Measurements from ENCODE around the gene KCNQ2.

Gene KCNQ2

DNA sequence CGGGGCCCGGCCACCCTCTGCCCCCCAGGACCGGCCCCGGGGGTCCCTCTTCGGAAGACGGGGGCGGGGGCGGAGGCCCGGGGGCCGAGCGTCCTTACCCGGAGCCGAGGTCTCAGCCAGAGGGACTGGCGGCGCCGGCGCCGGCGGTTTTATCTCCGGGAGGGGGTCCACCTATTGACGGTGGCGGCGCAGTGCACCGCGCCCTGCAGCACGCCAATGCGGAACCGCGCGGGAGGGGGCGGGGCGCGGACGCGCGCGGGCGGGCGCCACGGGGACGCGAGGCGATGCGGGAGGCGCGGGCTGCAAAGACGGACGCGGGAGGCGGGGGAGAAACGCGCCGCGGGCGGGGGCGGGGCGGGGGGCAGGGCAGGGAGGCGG is 26.5 kb upstream of the KCNQ2 start, which contains the start of gene EEF1A2:
EEF1A2 (minus strand) TSS at position 124 of the 378 bp plus-strand sequence. CDS start 1,320 bp downstream, outside the sequence.
- DNase-seq (ENCODE audit: low read depth) = no peak
- H3K4me3 ChIP-seq (ENCODE audit: low read depth, low read length) = peak within 1 kb of the TSS; percentile 18
- TF ChIP-seq, protein P1, sequence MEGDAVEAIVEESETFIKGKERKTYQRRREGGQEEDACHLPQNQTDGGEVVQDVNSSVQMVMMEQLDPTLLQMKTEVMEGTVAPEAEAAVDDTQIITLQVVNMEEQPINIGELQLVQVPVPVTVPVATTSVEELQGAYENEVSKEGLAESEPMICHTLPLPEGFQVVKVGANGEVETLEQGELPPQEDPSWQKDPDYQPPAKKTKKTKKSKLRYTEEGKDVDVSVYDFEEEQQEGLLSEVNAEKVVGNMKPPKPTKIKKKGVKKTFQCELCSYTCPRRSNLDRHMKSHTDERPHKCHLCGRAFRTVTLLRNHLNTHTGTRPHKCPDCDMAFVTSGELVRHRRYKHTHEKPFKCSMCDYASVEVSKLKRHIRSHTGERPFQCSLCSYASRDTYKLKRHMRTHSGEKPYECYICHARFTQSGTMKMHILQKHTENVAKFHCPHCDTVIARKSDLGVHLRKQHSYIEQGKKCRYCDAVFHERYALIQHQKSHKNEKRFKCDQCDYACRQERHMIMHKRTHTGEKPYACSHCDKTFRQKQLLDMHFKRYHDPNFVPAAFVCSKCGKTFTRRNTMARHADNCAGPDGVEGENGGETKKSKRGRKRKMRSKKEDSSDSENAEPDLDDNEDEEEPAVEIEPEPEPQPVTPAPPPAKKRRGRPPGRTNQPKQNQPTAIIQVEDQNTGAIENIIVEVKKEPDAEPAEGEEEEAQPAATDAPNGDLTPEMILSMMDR (IDR thresholded peaks at IDR 0.05; ENCODE audit: low read depth, low read length, missing control alignments) = no peak
- in situ Hi-C loops (cut with HindIII; ENCODE audit: low sequenced_read_pairs) = no loop called here

DNA sequence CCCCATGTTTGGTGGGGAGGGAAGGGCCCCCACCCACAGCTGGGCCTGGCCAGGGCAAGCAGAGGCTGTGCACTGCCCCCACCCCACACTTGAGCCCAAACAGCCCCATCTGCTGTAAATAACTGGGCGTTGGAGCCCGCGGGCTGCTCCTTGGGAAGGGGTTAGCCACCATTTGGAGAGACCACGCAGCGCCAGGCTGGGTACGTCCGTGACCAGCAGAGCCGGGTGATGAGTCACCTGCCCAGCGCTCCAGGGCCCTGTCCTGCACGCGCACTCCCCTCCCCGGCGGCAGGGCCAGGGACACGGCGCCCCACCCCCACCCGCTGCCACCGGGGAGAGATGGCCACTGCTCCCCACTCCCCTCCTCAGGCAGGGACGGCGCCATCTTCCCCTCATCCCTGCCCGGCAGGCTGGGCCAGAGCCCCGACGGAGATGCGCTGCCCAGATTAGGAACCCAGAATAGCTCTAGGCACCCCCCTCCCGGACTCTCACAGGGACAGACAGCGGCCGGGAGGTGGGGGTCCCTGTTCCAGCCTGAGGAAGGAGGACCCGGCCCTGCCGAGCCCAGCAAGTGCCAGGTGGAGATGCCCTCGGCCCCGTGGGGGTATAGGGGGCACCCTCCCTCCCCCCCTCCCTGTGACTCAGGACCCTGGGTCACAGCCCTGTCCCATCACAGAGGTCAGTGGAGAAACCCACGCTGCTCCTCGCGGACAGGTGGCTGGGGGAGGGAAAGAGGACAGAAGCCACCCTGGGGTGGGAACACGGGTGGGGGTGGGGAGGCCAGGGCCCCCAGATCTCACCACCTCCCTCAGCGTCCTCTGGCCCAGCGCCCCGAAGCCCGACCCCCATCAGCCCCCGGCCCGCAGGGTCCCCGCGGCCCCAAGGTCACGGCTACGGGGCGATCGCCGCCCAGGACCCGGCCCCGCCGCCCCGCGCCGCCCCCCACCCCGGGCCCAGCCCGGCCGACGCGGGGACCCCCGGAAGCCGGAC is 25.8 kb upstream of the KCNQ2 start:
- DNase-seq (ENCODE audit: low read depth) = no peak

DNA sequence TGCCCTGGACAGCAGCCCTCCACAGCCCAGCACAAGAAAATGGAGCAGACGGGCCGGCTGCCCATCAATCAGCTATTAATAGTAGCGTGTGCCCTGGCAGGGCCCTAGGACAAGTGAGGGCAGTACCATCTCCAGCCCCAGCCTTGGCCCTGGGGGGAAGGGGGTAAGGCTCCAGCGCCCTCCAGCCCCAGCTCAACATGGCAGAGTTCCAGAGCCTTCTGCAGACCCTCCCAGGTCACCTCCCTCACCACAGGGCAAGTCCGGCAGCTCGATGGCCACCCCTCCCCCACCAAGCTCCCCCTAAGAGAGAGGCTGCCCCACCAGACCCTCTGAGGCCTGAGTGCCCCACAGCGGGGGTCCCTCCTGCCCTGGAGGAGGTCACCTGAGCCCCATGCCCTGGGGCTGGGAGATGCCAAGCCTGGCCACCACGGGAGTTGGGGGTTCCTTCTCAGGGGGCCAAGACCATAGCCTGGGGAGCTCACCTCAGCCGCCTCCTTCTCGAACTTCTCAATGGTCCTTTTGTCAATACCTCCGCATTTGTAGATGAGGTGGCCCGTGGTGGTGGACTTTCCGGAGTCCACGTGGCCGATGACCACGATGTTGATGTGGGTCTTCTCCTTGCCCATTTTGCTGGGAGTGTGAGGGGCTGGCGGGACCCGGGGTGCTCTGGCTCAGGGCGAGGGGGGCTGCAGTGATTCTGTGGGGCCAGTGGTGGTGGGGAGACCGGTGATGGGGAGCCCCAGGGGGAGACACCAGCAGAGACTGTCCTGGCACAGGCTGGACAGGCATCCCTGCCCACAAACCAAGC is 24.9 kb upstream of the KCNQ2 start:
- H3K4me3 ChIP-seq (ENCODE audit: low read depth, low read length) = no peak overlapping the region
- in situ Hi-C loops (cut with HindIII; ENCODE audit: low sequenced_read_pairs) = no loop called here
- TF ChIP-seq, protein P1 (IDR thresholded peaks at IDR 0.05; ENCODE audit: low read depth, low read length, missing control alignments) = no peak
- DNase-seq (ENCODE audit: low read depth) = no peak

More for the DNA sequence above, 25.8 kb upstream of the KCNQ2 start:
- in situ Hi-C loops (cut with HindIII; ENCODE audit: low sequenced_read_pairs) = no loop called here
- TF ChIP-seq, protein P1 (IDR thresholded peaks at IDR 0.05; ENCODE audit: low read depth, low read length, missing control alignments) = no peak
- peak overlapping the region; percentile 18 for H3K4me3 ChIP-seq (ENCODE audit: low read depth, low read length)

DNA sequence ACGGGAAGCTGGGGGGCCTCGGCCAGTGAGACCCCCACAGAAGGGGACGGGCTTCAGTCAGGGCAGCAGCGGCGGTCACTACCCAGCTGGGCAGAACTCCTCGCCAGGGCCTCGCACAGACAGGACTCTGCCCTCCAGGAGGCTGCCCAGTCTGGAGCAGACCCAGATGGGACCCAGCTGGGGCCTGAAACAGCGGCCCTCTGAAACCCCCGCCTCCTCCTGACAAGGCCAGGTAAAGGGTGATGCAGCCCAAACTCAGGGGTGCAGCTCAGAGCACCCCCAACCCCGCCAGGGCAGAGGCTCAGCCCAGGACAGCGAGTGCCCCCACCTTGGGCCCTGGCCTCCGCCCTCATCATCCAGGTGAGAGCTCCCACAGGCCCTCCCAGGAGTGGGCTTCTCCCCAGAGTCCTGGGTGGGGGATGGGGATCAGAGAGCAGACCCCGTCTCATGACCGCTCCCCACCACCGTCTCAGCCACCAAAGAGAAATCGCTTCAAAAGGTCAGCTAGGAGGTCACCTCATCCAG is 24.2 kb upstream of the KCNQ2 start:
- TF ChIP-seq, protein P1 (IDR thresholded peaks at IDR 0.05; ENCODE audit: low read depth, low read length, missing control alignments) = no peak
- in situ Hi-C loops (cut with HindIII; ENCODE audit: low sequenced_read_pairs) = no loop called here
- H3K4me3 ChIP-seq (ENCODE audit: low read depth, low read length) = no peak overlapping the region
- DNase-seq (ENCODE audit: low read depth) = no peak

DNA sequence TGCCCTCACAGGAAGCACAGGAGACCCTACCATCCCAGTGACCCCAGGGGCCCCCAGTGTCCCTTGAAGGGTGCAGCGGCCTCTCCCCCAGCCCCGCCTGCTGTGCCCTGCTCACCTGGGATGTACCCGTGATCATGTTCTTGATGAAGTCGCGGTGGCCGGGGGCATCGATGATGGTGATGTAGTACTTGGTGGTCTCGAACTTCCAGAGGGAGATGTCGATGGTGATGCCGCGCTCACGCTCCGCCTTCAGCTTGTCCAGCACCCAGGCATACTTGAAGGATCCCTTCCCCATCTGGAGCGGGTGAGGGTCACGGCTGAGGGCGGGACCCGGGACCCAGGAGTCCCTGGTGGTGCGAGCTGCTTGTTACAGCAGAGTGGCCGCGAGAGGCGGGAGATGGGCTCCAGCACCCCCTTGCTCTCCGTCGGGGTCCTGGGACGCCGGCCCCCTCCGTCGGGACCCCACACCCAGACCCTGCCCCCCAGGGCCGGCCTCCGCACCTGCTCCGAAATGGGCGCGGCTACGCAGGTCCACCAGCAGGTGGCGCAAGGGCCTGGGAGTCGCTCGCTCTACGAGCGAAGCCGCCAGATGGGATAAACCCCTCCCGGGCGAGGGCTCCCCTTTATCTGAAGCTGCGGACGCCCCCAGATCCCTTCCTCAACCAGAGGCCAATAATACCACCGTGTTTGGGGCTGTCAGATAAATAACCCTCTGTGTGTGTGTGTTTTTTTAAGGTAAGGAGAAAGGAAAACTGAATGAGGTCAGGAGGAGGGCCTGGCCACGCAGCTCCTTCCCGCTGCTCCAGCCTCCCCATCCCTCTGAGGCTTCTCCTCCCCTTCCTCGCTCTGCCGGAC is 23.5 kb upstream of the KCNQ2 start:
- no peak overlapping the region for H3K4me3 ChIP-seq (ENCODE audit: low read depth, low read length)
- DNase-seq (ENCODE audit: low read depth) = no peak
- TF ChIP-seq, protein P1 (IDR thresholded peaks at IDR 0.05; ENCODE audit: low read depth, low read length, missing control alignments) = peak; percentile 92
- in situ Hi-C loops (cut with HindIII; ENCODE audit: low sequenced_read_pairs) = no loop called here

Data from astrocyte of the cerebellum (primary cell).